Smooth muscle cell (in vitro differentiated cells): ENCODE data around the gene MED20. TPM values are rescaled to one million over a fixed set of nuclear protein-coding genes. Genes with fewer than 3 reads are reported as not detected.

Experiments
- DNase-seq: peaks from one replicate; lab custom pipeline; 2025; ENCODE audit not compliant: unreplicated experiment; lab: John Stamatoyannopoulos, UW
- H2AFZ ChIP-seq: fragments of 200-600 bp; sonication (generic); 2 replicates; pipeline ENCODE4 v1.6.0; 2016; ENCODE audit warnings: antibody characterized with exemption, low read depth, mild to moderate bottlenecking
- H3F3A ChIP-seq: fragments of 200-600 bp; sonication (generic); 2 replicates; pipeline ENCODE4 v1.6.0; 2017; ENCODE audit warnings: antibody characterized with exemption, low read depth
- H3K27ac ChIP-seq: fragments of 200-600 bp; sonication (generic); 2 replicates; pipeline ENCODE4 v1.5.1; 2016; ENCODE audit warnings: low read depth, mild to moderate bottlenecking
- H3K27me3 ChIP-seq: fragments of 200-600 bp; sonication (generic); 2 replicates; pipeline ENCODE4 v1.6.1; 2016; ENCODE audit warnings: low read depth, mild to moderate bottlenecking
- H3K36me3 ChIP-seq: fragments of 200-600 bp; sonication (generic); 2 replicates; pipeline ENCODE4 v1.5.1; 2016; ENCODE audit warnings: low read depth
- H3K4me1 ChIP-seq: fragments of 200-600 bp; sonication (generic); 2 replicates; pipeline ENCODE4 v1.5.1; 2016; ENCODE audit warnings: low read depth
- H3K4me2 ChIP-seq: fragments of 200-600 bp; sonication (generic); 2 replicates; pipeline ENCODE4 v1.6.0; 2016; ENCODE audit warnings: mild to moderate bottlenecking
- H3K4me3 ChIP-seq: fragments of 200-600 bp; sonication (generic); 2 replicates; pipeline ENCODE4 v1.5.1; 2016; ENCODE audit warnings: mild to moderate bottlenecking
- H3K79me2 ChIP-seq: fragments of 200-600 bp; sonication (generic); 2 replicates; pipeline ENCODE4 v1.6.0; 2016; ENCODE audit warnings: low read depth, mild to moderate bottlenecking
- H3K9ac ChIP-seq: fragments of 200-600 bp; sonication (generic); 2 replicates; pipeline ENCODE4 v1.6.0; 2016; ENCODE audit warnings: low read depth
- H3K9me3 ChIP-seq: fragments of 200-600 bp; sonication (generic); replicated peaks from 2 replicates; pipeline ENCODE4 v1.5.1; 2016; ENCODE audit warnings: low read depth
- H4K20me1 ChIP-seq: fragments of 200-600 bp; sonication (generic); 2 replicates; pipeline ENCODE4 v1.6.0; 2016; ENCODE audit warnings: low read depth
- CTCF ChIP-seq: fragments of 200-600 bp; sonication (generic); IDR thresholded peaks from 2 replicates; pipeline ENCODE4 v1.5.1; 2017; ENCODE audit warnings: borderline replicate concordance, mild to moderate bottlenecking, antibody characterized with exemption; ENCODE audit not compliant: insufficient read depth, poor library complexity, severe bottlenecking
- WGBS: methylation state at CpG from one replicate; pipeline ENCODE4 v1.1.7; 2016; ENCODE audit warnings: low lambda C conversion rate; 5-methylcytosine and 5-hydroxymethylcytosine counted together
- polyA plus RNA-seq: library from polyadenylated mRNA; unstranded; fragments of >200 nt; fragmentation: Nextera tagmentation; extraction: Ambion mirVana; gene quantifications from 2 replicates; pipeline ENCODE4 v1.2.1, GENCODE V29; 2016
- total RNA-seq: library from RNA; depleted of rRNA; stranded (reverse); fragments of >200 nt; gene quantifications from 2 replicates; pipeline ENCODE4 v1.2.3, GENCODE V29; 2014

Gene MED20
- total and polyA plus RNA-seq, 2 experiments from 2014 or later, result 13.2 to 14.9 TPM

GRCh38 chr6:41937472-41937860, 16.5 kb upstream of the MED20 start:
- no peak for TF ChIP-seq CTCF
- H3K9me3 ChIP-seq, result no peaks in the 10 kb centered on the region
- no peak overlapping the region for H3K4me3 ChIP-seq
- DNase-seq, result no peak
- peak overlapping the region; percentile 7 for H3K27ac ChIP-seq
- 29% methylated on average over 2 of the region's 2 CpGs for WGBS
- peaks cover 38% of the 10 kb centered on the region for H4K20me1 ChIP-seq
- no peak overlapping the region for H2AFZ ChIP-seq
- H3K27me3 ChIP-seq, result no peaks in the 10 kb centered on the region
- H3K9ac ChIP-seq, result no peak overlapping the region
- peaks cover 8% of the 10 kb centered on the region for H3K36me3 ChIP-seq
- H3K79me2 ChIP-seq, result peaks cover 14% of the 10 kb centered on the region
- peaks cover 23% of the 10 kb centered on the region for H3K4me1 ChIP-seq
- H3K4me2 ChIP-seq, result no peak overlapping the region
- peaks cover 46% of the 10 kb centered on the region for H3F3A ChIP-seq

- peaks cover 14% of the 10 kb centered on the region for H3K79me2 ChIP-seq
These were observed 15.3 kb upstream of the MED20 start for GRCh38 chr6:41936073-41936837.

GRCh38 chr6:41935685-41936072, 14.7 kb upstream of the MED20 start:
- no peak overlapping the region for H3K4me3 ChIP-seq
- H3K9ac ChIP-seq, result no peak overlapping the region
- H3K4me2 ChIP-seq, result no peak overlapping the region
- H4K20me1 ChIP-seq, result peaks cover 38% of the 10 kb centered on the region
- peaks cover 10% of the 10 kb centered on the region for H3K79me2 ChIP-seq
- no peak for TF ChIP-seq CTCF
- no peak overlapping the region for H2AFZ ChIP-seq
- 92% methylated on average over 8 of the region's 8 CpGs for WGBS
- H3K4me1 ChIP-seq, result peaks cover 20% of the 10 kb centered on the region
- no peaks in the 10 kb centered on the region for H3K27me3 ChIP-seq
- H3F3A ChIP-seq, result peaks cover 35% of the 10 kb centered on the region
- no peak for DNase-seq
- no peaks in the 10 kb centered on the region for H3K9me3 ChIP-seq
- H3K27ac ChIP-seq, result no peak overlapping the region
- H3K36me3 ChIP-seq, result peaks cover 8% of the 10 kb centered on the region

More at GRCh38 chr6:41936073-41936837, 15.3 kb upstream of the MED20 start:
- H2AFZ ChIP-seq, result no peak overlapping the region
- peak; percentile 10 for DNase-seq
- peaks cover 20% of the 10 kb centered on the region for H3K4me1 ChIP-seq
- H4K20me1 ChIP-seq, result peaks cover 38% of the 10 kb centered on the region
- peak; percentile 71 for TF ChIP-seq CTCF
- peak overlapping the region; percentile 7 for H3K27ac ChIP-seq
- no peak overlapping the region for H3K4me3 ChIP-seq
- peaks cover 39% of the 10 kb centered on the region for H3F3A ChIP-seq
- peaks cover 8% of the 10 kb centered on the region for H3K36me3 ChIP-seq
- H3K9ac ChIP-seq, result no peak overlapping the region
- H3K4me2 ChIP-seq, result no peak overlapping the region
- 70% methylated on average over 10 of the region's 10 CpGs for whole genome bisulfite sequencing
- no peaks in the 10 kb centered on the region for H3K9me3 ChIP-seq
- no peaks in the 10 kb centered on the region for H3K27me3 ChIP-seq

DNA sequence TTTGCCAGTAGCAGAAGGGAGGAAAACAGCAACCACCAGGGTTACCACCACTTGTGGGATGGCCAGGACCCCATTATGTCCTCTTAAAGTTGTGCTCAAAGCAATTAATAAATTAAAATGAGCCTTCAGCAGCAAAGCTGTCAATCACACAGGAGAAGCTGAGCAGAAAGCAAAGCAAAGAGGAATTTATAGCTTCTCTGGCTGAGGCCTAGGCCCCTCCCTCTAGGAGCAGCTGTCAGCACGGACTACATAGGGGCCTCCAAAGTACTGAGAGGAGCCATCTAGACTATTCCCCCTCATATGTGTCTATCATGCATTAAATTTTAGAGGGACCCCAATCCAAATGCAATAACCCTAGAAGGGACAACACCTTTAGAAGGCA, 14.2 kb upstream of the MED20 start:
- Histone ChIP-seq H3K27me3 (no peaks in the 10 kb centered on the region), H3K27ac (no peak overlapping the region), H3K79me2 (peaks cover 6% of the 10 kb centered on the region), H3F3A (peaks cover 35% of the 10 kb centered on the region), H3K9me3 (no peaks in the 10 kb centered on the region), H3K36me3 (peaks cover 8% of the 10 kb centered on the region), H3K4me1 (peaks cover 17% of the 10 kb centered on the region), H2AFZ (no peak overlapping the region), H3K4me2 (no peak overlapping the region), H3K4me3 (no peak overlapping the region), H4K20me1 (peaks cover 38% of the 10 kb centered on the region), H3K9ac (no peak overlapping the region)
- WGBS, result 50% methylated on average over 1 of the region's 1 CpG
- no peak for TF ChIP-seq CTCF
- no peak for DNase-seq
